ENCODE data around the gene C19orf12.
"Not testable (repeated sequence)": the region's sequence is repeated elsewhere in the genome, so short reads cannot be mapped to it uniquely, and the experiment has no call there.

C19orf12 gene

GRCh38 chr19:29675120-29675649, 39.9 kb downstream of the C19orf12 start:
- no peak for DNase-seq

GRCh38 chr19:29674374-29675119, 40.5 kb downstream of the C19orf12 start:
- no peak for DNase-seq

GRCh38 chr19:29673451-29674371, 41.4 kb downstream of the C19orf12 start:
- DNase-seq, result no peak

- no peak for DNase-seq
Observed at GRCh38 chr19:29672933-29673336, 42.1 kb downstream of the C19orf12 start.

- no peak for DNase-seq
Observed at GRCh38 chr19:29672319-29672932, 42.6 kb downstream of the C19orf12 start.

GRCh38 chr19:29671393-29672160, 43.5 kb downstream of the C19orf12 start:
- no peak for DNase-seq

- not testable (repeated sequence) for DNase-seq
Observed at GRCh38 chr19:29671026-29671392, 44.1 kb downstream of the C19orf12 start.

GRCh38 chr19:29670255-29670654, 44.8 kb downstream of the C19orf12 start:
- no peak for DNase-seq

- DNase-seq, result no peak
Observed at GRCh38 chr19:29668746-29669609, 46.1 kb downstream of the C19orf12 start.

GRCh38 chr19:29667901-29668341, 47.1 kb downstream of the C19orf12 start:
- no peak for DNase-seq

GRCh38 chr19:29667387-29667783, 47.7 kb downstream of the C19orf12 start:
- DNase-seq, result no peak

- DNase-seq, result no peak
Observed at GRCh38 chr19:29666578-29667386, 48.3 kb downstream of the C19orf12 start.

- DNase-seq, result no peak
Observed at GRCh38 chr19:29665826-29666577, 49.1 kb downstream of the C19orf12 start.

- DNase-seq, result peak; percentile 53
Observed at GRCh38 chr19:29665215-29665825, 49.7 kb downstream of the C19orf12 start, which contains the start of gene PLEKHF1. Gene PLEKHF1, plus strand, starts transcription at chr19:29665461. Its CDS starts 8,379 bp downstream, at chr19:29673840.

- no peak for DNase-seq
Observed at GRCh38 chr19:29664753-29665214, 50.3 kb downstream of the C19orf12 start.

- DNase-seq, result no peak
Observed at GRCh38 chr19:29663861-29664752, 51.0 kb downstream of the C19orf12 start.

- DNase-seq, result peak; percentile 34
Observed at GRCh38 chr19:29662604-29663404, 52.3 kb downstream of the C19orf12 start.

Data from GOT3 (cell line).